Stomach smooth muscle (tissue), 2 donors: ENCODE measurements around the gene ADAM8.

ENCODE experiments used
- H3K27ac ChIP-seq: one replicate; pipeline ENCODE4 v1.7.0; 2013; ENCODE audit warnings: mild to moderate bottlenecking, low read length, inconsistent platforms
- H3K27me3 ChIP-seq, 2 donors: one replicate each; pipeline ENCODE4 v1.7.0; 2013; ENCODE audit warnings: low read length in 2 of 2; ENCODE audit not compliant: insufficient read depth in 2 of 2, control insufficient read depth in 1 of 2
- H3K36me3 ChIP-seq, 2 donors: one replicate each; pipeline ENCODE4 v1.7.0; 2013; ENCODE audit warnings: low read length in 2 of 2; ENCODE audit not compliant: control insufficient read depth in 2 of 2, insufficient read depth in 2 of 2
- H3K4me1 ChIP-seq: one replicate; pipeline ENCODE4 v1.7.0; 2013; ENCODE audit warnings: low read length; ENCODE audit not compliant: control insufficient read depth, insufficient read depth
- H3K4me3 ChIP-seq, 2 donors: one replicate each; pipeline ENCODE4 v1.7.0; 2013; ENCODE audit warnings: low read length in 2 of 2
- H3K9ac ChIP-seq, 2 donors: one replicate each; pipeline ENCODE4 v1.7.0; 2013; ENCODE audit warnings: low read length in 2 of 2, mild to moderate bottlenecking in 1 of 2
- H3K9me3 ChIP-seq, 2 donors: one replicate each; pipeline ENCODE4 v1.7.0; 2013; ENCODE audit warnings: low read length in 2 of 2; ENCODE audit not compliant: control insufficient read depth in 2 of 2
- donor health status: healthy.
- donor health status: Pancreatic carcinoma.

ADAM8 gene

GRCh38 chr10:133281628-133282372 is 5.1 kb upstream of the ADAM8 start:
- Histone ChIP-seq H3K27me3 (no peaks in the 10 kb centered on the region), H3K4me3 (no peak overlapping the region), H3K9ac (no peak overlapping the region), H3K9me3 (no peaks in the 10 kb centered on the region), H3K27ac (no peak overlapping the region), H3K4me1 (peaks cover 3% of the 10 kb centered on the region), H3K36me3 (peaks cover 52 to 54% of the 10 kb centered on the region in 2 donors)

DNA sequence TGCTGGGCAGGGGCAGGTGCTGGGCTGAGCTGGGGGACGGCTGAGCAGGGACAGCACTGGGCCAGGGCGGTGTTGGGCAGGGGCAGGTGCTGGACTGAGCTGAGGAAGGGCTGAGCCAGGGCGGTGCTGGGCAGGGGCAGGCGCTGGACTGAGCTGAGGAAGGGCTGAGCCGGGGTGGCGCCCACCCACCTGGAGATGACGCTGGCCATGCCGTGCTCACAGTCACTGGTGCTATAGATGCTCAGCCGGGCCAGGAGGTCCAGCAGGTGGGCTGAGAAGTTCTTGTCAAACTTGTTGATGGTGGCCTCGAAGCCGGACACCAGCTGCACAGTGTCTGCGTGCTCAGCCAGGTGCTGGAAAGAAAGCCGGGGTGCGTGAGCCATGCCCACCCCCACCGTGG is 4.4 kb upstream of the ADAM8 start:
- H3K27ac ChIP-seq: no peak overlapping the region
- peaks cover 3% of the 10 kb centered on the region in 2 donors for H3K27me3 ChIP-seq
- peaks cover 48% of the 10 kb centered on the region in 2 donors for H3K36me3 ChIP-seq
- H3K4me1 ChIP-seq: peaks cover 6% of the 10 kb centered on the region
- no peak overlapping the region for H3K9ac ChIP-seq
- no peak overlapping the region for H3K4me3 ChIP-seq
- no peaks in the 10 kb centered on the region for H3K9me3 ChIP-seq

- H3K4me1 ChIP-seq: peaks cover 6% of the 10 kb centered on the region
- H3K4me3 ChIP-seq: no peak overlapping the region
- no peaks in the 10 kb centered on the region for H3K9me3 ChIP-seq
- H3K36me3 ChIP-seq: peaks cover 43% of the 10 kb centered on the region in 2 donors
- no peak overlapping the region for H3K9ac ChIP-seq
- no peak overlapping the region for H3K27ac ChIP-seq
- peaks cover 4 to 9% of the 10 kb centered on the region in 2 donors for H3K27me3 ChIP-seq
Measured at GRCh38 chr10:133280391-133281059, 3.9 kb upstream of the ADAM8 start.

GRCh38 chr10:133279326-133280226 is 2.9 kb upstream of the ADAM8 start:
- Histone ChIP-seq H3K9me3 (no peaks in the 10 kb centered on the region), H3K4me3 (no peak overlapping the region), H3K27me3 (peaks cover 4 to 12% of the 10 kb centered on the region in 2 donors), H3K27ac (no peak overlapping the region), H3K9ac (no peak overlapping the region), H3K36me3 (peaks cover 34 to 35% of the 10 kb centered on the region in 2 donors), H3K4me1 (peaks cover 6% of the 10 kb centered on the region)

DNA sequence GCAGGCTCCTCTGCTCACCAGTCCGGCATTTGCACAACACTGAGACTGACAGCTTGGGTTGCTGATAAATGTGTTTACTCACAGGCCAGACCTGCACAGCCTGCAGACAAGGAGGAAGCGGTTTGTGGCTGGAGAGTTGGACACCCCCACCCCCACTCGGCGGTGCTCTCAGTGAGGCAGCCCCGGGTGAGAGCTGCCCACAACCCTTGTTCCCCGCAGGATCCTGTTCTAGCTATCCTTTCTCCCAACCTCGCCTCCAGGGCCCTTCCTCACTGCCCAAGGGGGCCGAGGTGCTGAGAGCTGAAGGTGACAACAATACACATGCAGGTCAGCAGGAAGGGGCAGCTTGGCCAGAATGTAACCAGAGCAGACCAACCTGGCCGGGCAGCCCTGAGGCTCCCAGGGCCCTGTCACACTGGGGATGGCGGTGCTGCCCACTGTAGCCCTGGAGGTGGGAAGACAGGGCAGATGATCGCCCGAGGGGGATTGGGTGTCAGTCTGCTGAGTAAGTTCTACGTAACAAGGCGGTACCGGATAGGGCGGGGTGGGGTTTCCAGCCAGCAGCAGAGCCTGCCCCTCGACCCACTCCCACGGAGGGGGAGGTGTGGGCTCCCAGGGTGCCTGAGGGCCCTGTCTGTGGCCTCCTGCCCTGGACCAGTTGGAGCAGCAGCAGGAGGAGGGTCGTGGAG is 2.1 kb upstream of the ADAM8 start:
- H3K4me3 ChIP-seq: no peak overlapping the region
- H3K9ac ChIP-seq: no peak overlapping the region
- H3K36me3 ChIP-seq: peaks cover 28 to 29% of the 10 kb centered on the region in 2 donors

DNA sequence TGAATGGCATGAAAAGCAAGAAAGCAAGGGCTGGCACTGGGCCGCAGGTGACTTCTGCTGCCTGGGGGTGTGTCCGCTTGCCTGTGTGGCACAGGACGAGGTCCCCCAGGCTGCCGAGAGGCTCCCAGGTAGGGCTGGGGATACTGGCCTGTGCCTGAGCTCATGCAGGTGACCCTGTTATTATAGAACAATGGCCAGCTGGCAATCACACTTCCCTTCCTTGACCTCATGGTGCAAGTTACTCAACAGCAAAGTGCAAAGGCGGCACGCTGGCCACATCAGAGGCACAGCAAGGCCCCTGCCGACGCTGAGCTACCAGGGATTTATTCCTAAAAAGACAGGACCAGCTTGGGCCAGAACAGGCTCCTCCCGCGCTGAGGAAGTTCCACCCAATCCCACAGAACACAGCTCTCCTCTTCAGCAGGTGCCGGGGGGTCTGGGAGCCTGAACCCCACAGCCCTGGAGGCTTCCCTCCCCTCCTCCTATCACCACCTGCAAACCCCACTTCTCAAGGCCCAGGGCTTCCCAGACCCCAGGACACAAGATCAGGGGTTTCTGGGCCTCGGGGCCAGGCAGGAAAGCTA is 1.4 kb upstream of the ADAM8 start:
- Histone ChIP-seq H3K9ac (no peak overlapping the region), H3K9me3 (no peaks in the 10 kb centered on the region), H3K4me1 (peaks cover 6% of the 10 kb centered on the region), H3K27me3 (peaks cover 4 to 13% of the 10 kb centered on the region in 2 donors), H3K27ac (no peak overlapping the region), H3K4me3 (no peak overlapping the region), H3K36me3 (peaks cover 24 to 25% of the 10 kb centered on the region in 2 donors)

More for the DNA sequence above, 2.1 kb upstream of the ADAM8 start:
- H3K27me3 ChIP-seq: peaks cover 4 to 13% of the 10 kb centered on the region in 2 donors
- peaks cover 6% of the 10 kb centered on the region for H3K4me1 ChIP-seq
- no peaks in the 10 kb centered on the region for H3K9me3 ChIP-seq
- H3K27ac ChIP-seq: no peak overlapping the region

- Histone ChIP-seq H3K9ac (no peak overlapping the region), H3K4me1 (peaks cover 6% of the 10 kb centered on the region), H3K4me3 (no peak overlapping the region), H3K27me3 (peaks cover 4 to 13% of the 10 kb centered on the region in 2 donors), H3K9me3 (no peaks in the 10 kb centered on the region), H3K36me3 (peaks cover 18% of the 10 kb centered on the region in 2 donors), H3K27ac (no peak overlapping the region)
Measured at GRCh38 chr10:133277277-133277992, 767 bp upstream of the ADAM8 start.

GRCh38 chr10:133276100-133276434 is 601 bp downstream of the ADAM8 start:
- Histone ChIP-seq H3K27ac (no peak overlapping the region), H3K27me3 (peaks cover 4 to 13% of the 10 kb centered on the region in 2 donors), H3K4me3 (no peak overlapping the region), H3K36me3 (peaks cover 7 to 15% of the 10 kb centered on the region in 2 donors), H3K4me1 (peaks cover 6% of the 10 kb centered on the region), H3K9me3 (no peaks in the 10 kb centered on the region), H3K9ac (no peak overlapping the region)

DNA sequence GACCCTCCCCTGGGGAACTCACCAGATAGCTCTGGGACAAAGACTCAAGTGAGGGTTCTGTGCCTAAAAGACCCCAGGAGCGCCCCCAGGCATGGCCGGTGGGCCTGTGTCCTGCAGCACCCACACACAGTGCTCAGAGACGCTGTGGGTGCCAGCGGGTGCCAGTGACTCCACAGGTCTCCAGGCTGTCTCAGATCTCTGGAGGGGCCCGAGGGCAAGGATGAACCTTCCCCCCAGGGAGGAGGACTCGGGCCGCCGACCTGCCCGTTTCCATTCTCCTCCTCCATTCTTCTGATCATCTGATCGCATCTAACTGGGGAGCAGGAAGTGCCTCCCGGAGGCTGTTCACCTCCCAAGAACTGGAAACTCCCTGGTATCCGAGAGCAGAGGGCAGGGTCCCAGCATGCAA is 980 bp downstream of the ADAM8 start:
- H3K36me3 ChIP-seq: peaks cover 7 to 15% of the 10 kb centered on the region in 2 donors
- H3K4me1 ChIP-seq: peaks cover 6% of the 10 kb centered on the region
- no peak overlapping the region for H3K4me3 ChIP-seq
- no peaks in the 10 kb centered on the region for H3K9me3 ChIP-seq
- no peak overlapping the region for H3K27ac ChIP-seq
- H3K27me3 ChIP-seq: peaks cover 4 to 13% of the 10 kb centered on the region in 2 donors
- no peak overlapping the region for H3K9ac ChIP-seq
